Fibroblast of villous mesenchyme (primary cell): ENCODE data around the gene FOXE1. TPM values are rescaled to one million over a fixed set of nuclear protein-coding genes. Genes with fewer than 3 reads are reported as not detected.

Source experiments
- DNase-seq: peaks from one replicate; pipeline ENCODE4 v3.0.0-alpha.2; 2010; ENCODE audit warnings: low read depth
- H3K4me3 ChIP-seq: 2 replicates; pipeline ENCODE4 v1.5.1; 2011; ENCODE audit warnings: low read depth, mild to moderate bottlenecking, low read length
- CTCF ChIP-seq: IDR thresholded peaks from 2 replicates; pipeline ENCODE4 v1.5.1; 2012; ENCODE audit warnings: low read depth, mild to moderate bottlenecking, low read length; ENCODE audit not compliant: insufficient read depth
- total RNA-seq: library from RNA; depleted of rRNA; stranded (reverse); fragments of >200 nt; gene quantifications from 2 replicates; pipeline ENCODE4 v1.2.3, GENCODE V29; 2012

FOXE1 gene
- total RNA-seq, 1 donor, result under 0.01 TPM

DNA sequence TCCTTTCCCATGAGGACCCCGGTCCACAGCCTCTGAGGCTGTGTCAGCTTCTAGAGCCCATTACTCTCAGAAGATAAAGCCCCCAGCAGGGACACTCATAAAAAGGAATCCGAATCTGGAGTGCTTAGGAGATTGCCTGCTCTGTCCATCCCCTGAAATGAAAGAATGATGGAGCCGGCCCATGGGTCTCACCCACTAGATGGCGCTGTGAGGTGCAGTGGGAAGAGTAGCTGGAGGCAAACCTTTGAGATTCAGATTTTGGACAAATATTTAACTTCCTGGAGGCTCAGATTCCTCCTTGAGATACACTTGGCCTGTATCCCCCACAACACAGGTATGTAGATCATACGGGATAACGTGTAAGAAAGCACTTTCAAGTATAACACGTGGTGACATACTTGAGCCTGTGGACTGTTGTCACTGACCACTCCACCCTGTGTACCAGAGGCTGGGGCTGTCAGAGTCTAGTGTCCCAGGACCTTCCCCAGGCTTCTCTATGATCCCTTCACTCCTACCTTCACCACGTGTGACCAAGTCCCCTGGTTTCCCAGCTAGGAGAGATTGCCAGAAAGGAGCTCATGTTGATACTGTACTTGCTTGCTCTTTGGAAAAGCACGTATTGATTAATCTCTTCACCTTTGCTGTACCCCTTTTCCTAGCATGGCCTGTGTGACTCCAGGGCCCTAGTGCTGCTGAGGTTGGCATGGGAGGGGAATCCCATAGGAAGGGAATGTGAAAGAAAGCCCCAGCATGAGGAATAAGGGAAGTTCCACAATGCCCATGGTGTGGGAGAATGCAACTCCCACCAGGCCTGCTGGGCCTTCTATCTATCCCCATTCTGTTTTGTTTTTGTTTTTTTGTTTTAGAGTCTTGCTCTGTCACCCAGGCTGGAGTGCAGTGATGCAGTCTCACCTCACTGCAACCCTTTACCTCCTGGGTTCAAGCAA, 37.2 kb downstream of the FOXE1 start:
- peak; percentile 83 for TF ChIP-seq CTCF
- no peak overlapping the region for H3K4me3 ChIP-seq
- peak; percentile 19 for DNase-seq

GRCh38 chr9:97891736-97892135, 38.7 kb downstream of the FOXE1 start:
- DNase-seq, result no peak
- H3K4me3 ChIP-seq, result no peak overlapping the region
- TF ChIP-seq CTCF, result no peak

DNA sequence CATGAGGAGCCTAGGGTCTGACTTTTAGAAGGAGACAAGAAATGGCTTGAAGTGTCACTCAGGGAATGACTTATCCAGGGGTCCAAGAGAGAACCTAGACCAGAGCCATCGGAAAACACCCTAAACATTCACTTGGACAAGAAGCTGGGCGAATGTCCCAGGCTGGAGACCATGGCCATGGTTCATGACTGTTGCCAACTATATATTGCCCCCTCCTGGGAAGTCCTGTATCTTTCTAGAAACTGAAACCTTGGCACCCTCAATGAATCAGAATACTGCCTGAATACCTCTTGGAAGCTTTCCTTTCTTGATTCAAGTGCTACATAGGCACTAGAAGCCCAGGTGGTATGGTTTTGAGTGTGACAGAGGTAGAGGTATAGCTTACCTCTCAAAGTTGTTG, 39.4 kb downstream of the FOXE1 start:
- TF ChIP-seq CTCF, result peak; percentile 5
- no peak for DNase-seq
- H3K4me3 ChIP-seq, result no peak overlapping the region

DNA sequence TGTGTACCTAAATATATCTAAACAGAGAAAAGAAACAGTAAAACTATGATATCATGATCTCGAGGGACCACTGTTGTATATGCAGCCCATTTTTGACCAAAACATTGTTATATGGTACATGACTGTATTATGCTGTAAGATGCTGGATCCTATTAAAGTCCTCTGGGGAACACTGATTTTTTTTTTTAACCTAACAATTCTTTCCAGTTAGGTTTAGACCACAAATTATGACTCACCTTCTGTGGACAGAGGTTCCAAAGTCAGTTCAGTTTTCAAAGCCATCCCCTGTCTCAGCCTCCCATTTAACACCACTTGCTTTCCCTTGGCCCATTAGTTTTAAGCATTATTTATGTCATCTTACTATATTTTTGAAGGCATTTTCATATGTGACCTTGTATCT, 42.2 kb downstream of the FOXE1 start:
- TF ChIP-seq CTCF, result no peak
- H3K4me3 ChIP-seq, result no peak overlapping the region
- DNase-seq, result no peak

GRCh38 chr9:97895695-97896332, 42.8 kb downstream of the FOXE1 start:
- TF ChIP-seq CTCF, result peak; percentile 30
- no peak overlapping the region for H3K4me3 ChIP-seq
- DNase-seq, result no peak

- peak; percentile 10 for DNase-seq
- H3K4me3 ChIP-seq, result no peak overlapping the region
- no peak for TF ChIP-seq CTCF
Measured at GRCh38 chr9:97900103-97900737, 47.2 kb downstream of the FOXE1 start.
